Prostate gland (tissue), 2 donors: ENCODE data around the gene NPHS1. TPM values are rescaled to one million over a fixed set of nuclear protein-coding genes. Genes with fewer than 3 reads are reported as not detected.

Source experiments
- DNase-seq: peaks from one replicate; pipeline ENCODE4 v3.0.0-alpha.2; 2019; ENCODE audit warnings: low spot score
- H3K27ac ChIP-seq, 2 donors: fragments of 200-600 bp; sonication (generic); 2 replicates each; pipeline ENCODE4 v1.5.1; 2017 to 2019
- H3K27me3 ChIP-seq: fragments of 200-600 bp; sonication (generic); replicated peaks from 2 replicates; pipeline ENCODE4 v1.5.1; 2019; ENCODE audit not compliant: insufficient read depth
- H3K36me3 ChIP-seq, 2 donors: fragments of 200-600 bp; sonication (generic); 1 replicate in 1 of 2; 2 replicates in 1 of 2; pipeline versions ENCODE4 v1.5.1 to v1.8.1; 2017 to 2019
- H3K4me1 ChIP-seq: fragments of 200-600 bp; sonication (generic); replicated peaks from 2 replicates; pipeline ENCODE4 v1.5.1; 2019
- H3K4me3 ChIP-seq, 2 donors: fragments of 200-600 bp; sonication (generic); 2 replicates each; pipeline ENCODE4 v1.5.1; 2017 to 2019
- H3K9me3 ChIP-seq: fragments of 200-600 bp; sonication (generic); 2 replicates; pipeline ENCODE4 v1.5.1; 2017
- CTCF ChIP-seq, 4 experiments: fragments of 200-600 bp in 2 of 4; fragments of 450-650 bp in 2 of 4; sonication (generic) in 2 of 4; IDR thresholded peaks; 1 replicate in 3 of 4; 2 replicates in 1 of 4; pipeline ENCODE4 v1.5.1; 2016 to 2019; ENCODE audit warnings: antibody characterized with exemption in 4 of 4, mild to moderate bottlenecking in 2 of 4, moderate library complexity in 2 of 4
- POLR2A ChIP-seq: fragments of 450-650 bp; IDR thresholded peaks from one replicate; pipeline ENCODE4 v1.6.1; 2016; ENCODE audit warnings: antibody characterized with exemption, mild to moderate bottlenecking
- POLR2AphosphoS5 ChIP-seq: sonication (generic); formaldehyde crosslinking; IDR thresholded peaks from one replicate; pipeline ENCODE4 v1.6.1; 2017; ENCODE audit warnings: antibody characterized with exemption
- WGBS: methylation state at CpG from one replicate; pipeline ENCODE4 v1.1.5; 2018; 5-methylcytosine and 5-hydroxymethylcytosine counted together
- intact Hi-C: fragments of 100-400 bp; cut with DNase I; formaldehyde crosslinking; loops from one replicate; pipeline ENCODE4 v1.14.2; 2022
- total RNA-seq, 2 donors: library from RNA; depleted of rRNA; stranded (reverse); fragments of >200 nt; gene quantifications; one replicate each; pipeline ENCODE4 v1.1.0, GENCODE V29; 2016

NPHS1 gene
- total RNA-seq, 2 donors from 2014 or later = 0.23 TPM; not detected in 1

GRCh38 chr19:35791814-35792279, 60.5 kb downstream of the NPHS1 start:
- no peak for DNase-seq
- intact Hi-C loops = no loop called here
- WGBS = 89% methylated on average over 9 of the region's 9 CpGs

GRCh38 chr19:35790981-35791813, 61.1 kb downstream of the NPHS1 start:
- Histone ChIP-seq H3K4me3 (no peak overlapping the region), H3K4me1 (no peaks in the 10 kb centered on the region), H3K27me3 (no peaks in the 10 kb centered on the region), H3K36me3 (no peaks in the 10 kb centered on the region), H3K27ac (no peak overlapping the region), H3K9me3 (no peaks in the 10 kb centered on the region)
- DNase-seq = no peak
- TF ChIP-seq POLR2A (no peak), POLR2AphosphoS5 (no peak), CTCF (IDR thresholded peaks at IDR 0.05) (no peak)
- intact Hi-C loops = no loop called here
- WGBS = 63% methylated on average over 19 of the region's 20 CpGs

More at GRCh38 chr19:35791814-35792279, 60.5 kb downstream of the NPHS1 start:
- no peak overlapping the region for H3K27ac ChIP-seq
- H3K9me3 ChIP-seq = no peaks in the 10 kb centered on the region
- TF ChIP-seq POLR2A (no peak), CTCF (IDR thresholded peaks at IDR 0.05) (no peak), POLR2AphosphoS5 (no peak)
- no peaks in the 10 kb centered on the region for H3K4me1 ChIP-seq
- H3K4me3 ChIP-seq = no peak overlapping the region
- H3K36me3 ChIP-seq = no peaks in the 10 kb centered on the region
- peaks cover 5% of the 10 kb centered on the region for H3K27me3 ChIP-seq

GRCh38 chr19:35789978-35790944, 62.0 kb downstream of the NPHS1 start:
- H3K9me3 ChIP-seq = no peaks in the 10 kb centered on the region
- no peaks in the 10 kb centered on the region for H3K4me1 ChIP-seq
- H3K27me3 ChIP-seq = no peaks in the 10 kb centered on the region
- H3K27ac ChIP-seq = no peak overlapping the region
- intact Hi-C loops = no loop called here
- no peaks in the 10 kb centered on the region for H3K36me3 ChIP-seq
- TF ChIP-seq CTCF (IDR thresholded peaks at IDR 0.05) (no peak), POLR2A (no peak), POLR2AphosphoS5 (no peak)
- H3K4me3 ChIP-seq = no peak overlapping the region
- DNase-seq = no peak
- WGBS = 85% methylated on average over 19 of the region's 19 CpGs

GRCh38 chr19:35789195-35789977, 62.9 kb downstream of the NPHS1 start:
- Histone ChIP-seq H3K9me3 (no peaks in the 10 kb centered on the region), H3K4me1 (no peaks in the 10 kb centered on the region), H3K36me3 (no peaks in the 10 kb centered on the region), H3K27me3 (no peaks in the 10 kb centered on the region), H3K27ac (no peak overlapping the region), H3K4me3 (no peak overlapping the region)
- intact Hi-C loops = no loop called here
- TF ChIP-seq POLR2AphosphoS5 (no peak), CTCF (IDR thresholded peaks at IDR 0.05) (no peak), POLR2A (no peak)
- DNase-seq = no peak
- WGBS = 83% methylated on average over 11 of the region's 11 CpGs
